ENCODE measurements around the gene AUTS2.

DNA sequence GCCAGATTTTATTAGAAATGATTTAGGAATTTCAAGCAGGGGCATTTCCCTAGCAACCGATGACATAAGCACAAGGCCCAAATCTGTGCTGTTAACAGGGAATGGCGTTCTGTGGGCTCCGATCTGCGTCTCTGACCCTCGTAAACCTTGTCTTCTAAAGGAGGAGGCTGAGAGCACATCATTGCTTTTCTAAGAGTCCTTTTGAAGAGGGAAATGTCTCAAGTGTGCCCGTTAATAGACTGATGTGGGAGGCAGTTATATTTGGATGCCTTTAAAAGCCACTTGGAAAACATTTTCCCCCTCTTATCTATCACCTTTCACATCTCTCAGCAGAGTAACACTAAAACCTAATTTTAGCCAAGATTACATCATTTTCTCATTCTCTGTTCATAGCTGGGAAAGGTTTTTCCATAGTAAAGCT is 1109.6 kb downstream of the AUTS2 start:
- TF ChIP-seq, protein P1, sequence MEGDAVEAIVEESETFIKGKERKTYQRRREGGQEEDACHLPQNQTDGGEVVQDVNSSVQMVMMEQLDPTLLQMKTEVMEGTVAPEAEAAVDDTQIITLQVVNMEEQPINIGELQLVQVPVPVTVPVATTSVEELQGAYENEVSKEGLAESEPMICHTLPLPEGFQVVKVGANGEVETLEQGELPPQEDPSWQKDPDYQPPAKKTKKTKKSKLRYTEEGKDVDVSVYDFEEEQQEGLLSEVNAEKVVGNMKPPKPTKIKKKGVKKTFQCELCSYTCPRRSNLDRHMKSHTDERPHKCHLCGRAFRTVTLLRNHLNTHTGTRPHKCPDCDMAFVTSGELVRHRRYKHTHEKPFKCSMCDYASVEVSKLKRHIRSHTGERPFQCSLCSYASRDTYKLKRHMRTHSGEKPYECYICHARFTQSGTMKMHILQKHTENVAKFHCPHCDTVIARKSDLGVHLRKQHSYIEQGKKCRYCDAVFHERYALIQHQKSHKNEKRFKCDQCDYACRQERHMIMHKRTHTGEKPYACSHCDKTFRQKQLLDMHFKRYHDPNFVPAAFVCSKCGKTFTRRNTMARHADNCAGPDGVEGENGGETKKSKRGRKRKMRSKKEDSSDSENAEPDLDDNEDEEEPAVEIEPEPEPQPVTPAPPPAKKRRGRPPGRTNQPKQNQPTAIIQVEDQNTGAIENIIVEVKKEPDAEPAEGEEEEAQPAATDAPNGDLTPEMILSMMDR (IDR thresholded peaks at IDR 0.05; ENCODE audit: control extremely low read depth in 1 of 3, insufficient read depth in 1 of 3, low read depth in 1 of 3, low read length in 3 of 3) = no peak
- no peak for TF ChIP-seq EGR1 (IDR thresholded peaks at IDR 0.05; ENCODE audit: borderline replicate concordance, low read depth, low read length)
- TF ChIP-seq, protein P2, sequence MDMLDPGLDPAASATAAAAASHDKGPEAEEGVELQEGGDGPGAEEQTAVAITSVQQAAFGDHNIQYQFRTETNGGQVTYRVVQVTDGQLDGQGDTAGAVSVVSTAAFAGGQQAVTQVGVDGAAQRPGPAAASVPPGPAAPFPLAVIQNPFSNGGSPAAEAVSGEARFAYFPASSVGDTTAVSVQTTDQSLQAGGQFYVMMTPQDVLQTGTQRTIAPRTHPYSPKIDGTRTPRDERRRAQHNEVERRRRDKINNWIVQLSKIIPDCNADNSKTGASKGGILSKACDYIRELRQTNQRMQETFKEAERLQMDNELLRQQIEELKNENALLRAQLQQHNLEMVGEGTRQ (IDR thresholded peaks at IDR 0.05; ENCODE audit: low read length) = no peak
- TF ChIP-seq EZH2 (IDR thresholded peaks at IDR 0.05; ENCODE audit: low read depth, low read length, severe bottlenecking) = no peak
- TF ChIP-seq, protein P3, sequence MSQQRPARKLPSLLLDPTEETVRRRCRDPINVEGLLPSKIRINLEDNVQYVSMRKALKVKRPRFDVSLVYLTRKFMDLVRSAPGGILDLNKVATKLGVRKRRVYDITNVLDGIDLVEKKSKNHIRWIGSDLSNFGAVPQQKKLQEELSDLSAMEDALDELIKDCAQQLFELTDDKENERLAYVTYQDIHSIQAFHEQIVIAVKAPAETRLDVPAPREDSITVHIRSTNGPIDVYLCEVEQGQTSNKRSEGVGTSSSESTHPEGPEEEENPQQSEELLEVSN (IDR thresholded peaks at IDR 0.05) = no peak
- no peak for TF ChIP-seq POLR2AphosphoS5 (IDR thresholded peaks at IDR 0.05; ENCODE audit: low read depth, low read length)
- no peak for TF ChIP-seq ASH2L (IDR thresholded peaks at IDR 0.05; ENCODE audit: low read length)
- no peak for TF ChIP-seq POLR2A (IDR thresholded peaks at IDR 0.05; ENCODE audit: control extremely low read depth in 1 of 2, low read depth in 2 of 2, low read length in 2 of 2)
- TF ChIP-seq EP300 (IDR thresholded peaks at IDR 0.05; ENCODE audit: borderline replicate concordance in 1 of 2, low read depth in 2 of 2, low read length in 2 of 2) = no peak
- no peak for TF ChIP-seq MAFK (IDR thresholded peaks at IDR 0.05; ENCODE audit: low read depth, low read length)
- TF ChIP-seq SP2 (IDR thresholded peaks at IDR 0.05; ENCODE audit: low read length) = no peak
- TF ChIP-seq CHD2 (IDR thresholded peaks at IDR 0.05; ENCODE audit: low read length) = no peak
